Tibial artery (tissue), 4 donors: ENCODE measurements around the gene SHISA3.

Experiments
- DNase-seq, 2 donors: peaks; one replicate each; pipeline ENCODE4 v3.0.0-alpha.2; 2019
- H3K27ac ChIP-seq, 2 donors: fragments of 200-600 bp; sonication (generic) in 1 of 2; 1 replicate in 1 of 2; 2 replicates in 1 of 2; pipeline ENCODE4 v1.5.1; 2018 to 2019; ENCODE audit warnings: mild to moderate bottlenecking in 1 of 2
- H3K27me3 ChIP-seq, 2 donors: fragments of 200-600 bp; sonication (generic) in 1 of 2; one replicate each; pipeline versions ENCODE4 v1.5.1 to v1.6.0; 2016 to 2019
- H3K36me3 ChIP-seq, 3 donors: fragments of 200-600 bp; sonication (generic) in 2 of 3; one replicate each; pipeline ENCODE4 v1.5.1; 2016 to 2019; ENCODE audit warnings: mild to moderate bottlenecking in 2 of 3
- H3K4me1 ChIP-seq, 4 donors: fragments of 200-600 bp; sonication (generic) in 2 of 4; 1 replicate in 3 of 4; 2 replicates in 1 of 4; pipeline ENCODE4 v1.5.1; 2016 to 2019
- H3K4me3 ChIP-seq, 2 donors: fragments of 200-600 bp; sonication (generic) in 1 of 2; 1 replicate in 1 of 2; 2 replicates in 1 of 2; pipeline ENCODE4 v1.5.1; 2018 to 2019; ENCODE audit warnings: mild to moderate bottlenecking in 2 of 2
- H3K9me3 ChIP-seq, 3 donors: fragments of 200-600 bp; sonication (generic) in 1 of 3; one replicate each; pipeline ENCODE4 v1.5.1; 2016 to 2019
- intact Hi-C: fragments of 100-400 bp; cut with DNase I; formaldehyde crosslinking; loops from one replicate; pipeline ENCODE4 v1.15.0; 2023; ENCODE audit warnings: low total_unique reads
- TF ChIP-seq, protein P1 (sequence below), 2 experiments: fragments of 200-600 bp in 1 of 2; fragments of 450-650 bp in 1 of 2; IDR thresholded peaks; one replicate each; pipeline ENCODE4 v1.5.1; 2017 to 2019; ENCODE audit warnings: antibody characterized with exemption in 2 of 2, mild to moderate bottlenecking in 1 of 2, moderate library complexity in 1 of 2

The SHISA3 gene

DNA sequence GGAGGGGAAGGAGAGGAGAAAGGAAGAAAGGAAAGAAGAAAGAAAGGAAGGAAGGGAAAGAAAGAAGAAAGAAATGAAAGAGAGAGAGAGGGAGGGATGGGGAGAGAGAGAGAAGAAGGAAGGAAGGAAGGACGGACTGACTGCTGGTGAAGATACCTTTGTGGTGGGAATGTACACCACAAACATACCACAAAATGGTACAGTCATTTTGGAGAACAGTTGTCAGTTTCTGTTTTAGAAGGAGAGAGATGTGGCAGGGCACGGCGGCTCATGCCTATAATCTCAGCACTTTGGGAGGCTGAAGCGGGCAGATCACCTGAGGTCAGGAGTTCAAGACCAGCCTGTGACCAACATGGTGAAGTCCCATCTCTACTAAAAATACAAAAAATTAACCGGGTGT lies 40.0 kb upstream of the SHISA3 start:
- TF ChIP-seq, protein P1, sequence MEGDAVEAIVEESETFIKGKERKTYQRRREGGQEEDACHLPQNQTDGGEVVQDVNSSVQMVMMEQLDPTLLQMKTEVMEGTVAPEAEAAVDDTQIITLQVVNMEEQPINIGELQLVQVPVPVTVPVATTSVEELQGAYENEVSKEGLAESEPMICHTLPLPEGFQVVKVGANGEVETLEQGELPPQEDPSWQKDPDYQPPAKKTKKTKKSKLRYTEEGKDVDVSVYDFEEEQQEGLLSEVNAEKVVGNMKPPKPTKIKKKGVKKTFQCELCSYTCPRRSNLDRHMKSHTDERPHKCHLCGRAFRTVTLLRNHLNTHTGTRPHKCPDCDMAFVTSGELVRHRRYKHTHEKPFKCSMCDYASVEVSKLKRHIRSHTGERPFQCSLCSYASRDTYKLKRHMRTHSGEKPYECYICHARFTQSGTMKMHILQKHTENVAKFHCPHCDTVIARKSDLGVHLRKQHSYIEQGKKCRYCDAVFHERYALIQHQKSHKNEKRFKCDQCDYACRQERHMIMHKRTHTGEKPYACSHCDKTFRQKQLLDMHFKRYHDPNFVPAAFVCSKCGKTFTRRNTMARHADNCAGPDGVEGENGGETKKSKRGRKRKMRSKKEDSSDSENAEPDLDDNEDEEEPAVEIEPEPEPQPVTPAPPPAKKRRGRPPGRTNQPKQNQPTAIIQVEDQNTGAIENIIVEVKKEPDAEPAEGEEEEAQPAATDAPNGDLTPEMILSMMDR (IDR thresholded peaks at IDR 0.05): no peak
- no peak overlapping the region for H3K27ac ChIP-seq
- intact Hi-C loops: no loop called here
- no peaks in the 10 kb centered on the region for H3K27me3 ChIP-seq
- no peak for DNase-seq
- no peaks in the 10 kb centered on the region for H3K4me1 ChIP-seq
- H3K36me3 ChIP-seq: no peaks in the 10 kb centered on the region
- no peak overlapping the region for H3K4me3 ChIP-seq
- H3K9me3 ChIP-seq: no peaks in the 10 kb centered on the region

DNA sequence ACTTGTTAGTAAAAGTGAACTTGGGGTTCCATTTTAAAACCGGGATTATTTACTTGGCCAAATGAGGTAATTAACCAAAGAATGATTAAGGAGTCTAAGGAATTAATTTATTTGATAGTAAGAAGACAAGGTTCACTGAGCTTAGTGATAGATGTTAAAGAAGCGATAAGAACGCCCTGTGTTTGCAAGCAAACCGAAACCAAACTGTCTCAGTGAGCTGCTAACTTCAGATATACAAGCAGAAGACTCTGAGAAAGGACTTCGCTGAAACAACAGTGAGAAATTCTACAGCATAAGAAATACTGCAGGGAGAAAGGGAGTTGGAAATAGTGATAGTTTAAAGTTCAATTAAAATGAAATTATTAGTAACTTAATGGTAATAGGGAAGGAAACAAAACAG lies 37.6 kb upstream of the SHISA3 start:
- intact Hi-C loops: no loop called here
- H3K27ac ChIP-seq: no peak overlapping the region
- no peak for DNase-seq
- TF ChIP-seq, protein P1 (IDR thresholded peaks at IDR 0.05): no peak
- no peaks in the 10 kb centered on the region for H3K36me3 ChIP-seq
- H3K9me3 ChIP-seq: peaks cover 0 to 4% (median 0%) of the 10 kb centered on the region in 3 donors
- no peaks in the 10 kb centered on the region for H3K27me3 ChIP-seq
- H3K4me1 ChIP-seq: no peaks in the 10 kb centered on the region
- H3K4me3 ChIP-seq: peak overlapping the region in 1 of 2 donors; percentile 1

DNA sequence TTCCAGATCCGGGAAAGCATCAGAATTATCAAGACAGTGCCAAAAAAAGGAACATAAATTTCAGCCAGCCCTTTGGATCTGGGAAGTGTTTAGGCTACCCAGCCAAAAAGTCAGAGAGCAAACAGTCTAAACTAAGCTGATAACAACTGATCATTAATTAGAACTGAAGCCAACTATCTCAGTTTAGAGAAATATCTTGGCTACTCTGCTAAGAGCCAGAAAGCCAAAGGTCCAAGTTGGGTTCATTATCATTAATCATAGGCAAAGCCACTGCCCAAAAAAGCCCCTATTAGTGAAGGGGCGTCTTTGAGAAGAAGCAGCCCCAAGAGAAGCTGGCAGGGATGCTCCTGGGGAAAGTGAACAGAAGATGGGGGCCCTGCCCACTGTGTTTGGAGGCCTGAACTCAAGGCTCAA lies 37.0 kb upstream of the SHISA3 start:
- Histone ChIP-seq H3K27me3 (no peaks in the 10 kb centered on the region), H3K36me3 (no peaks in the 10 kb centered on the region), H3K4me3 (no peak overlapping the region), H3K9me3 (peaks cover 0 to 4% (median 0%) of the 10 kb centered on the region in 3 donors), H3K27ac (no peak overlapping the region), H3K4me1 (no peaks in the 10 kb centered on the region)
- intact Hi-C loops: no loop called here
- TF ChIP-seq, protein P1 (IDR thresholded peaks at IDR 0.05): no peak
- DNase-seq: no peak

DNA sequence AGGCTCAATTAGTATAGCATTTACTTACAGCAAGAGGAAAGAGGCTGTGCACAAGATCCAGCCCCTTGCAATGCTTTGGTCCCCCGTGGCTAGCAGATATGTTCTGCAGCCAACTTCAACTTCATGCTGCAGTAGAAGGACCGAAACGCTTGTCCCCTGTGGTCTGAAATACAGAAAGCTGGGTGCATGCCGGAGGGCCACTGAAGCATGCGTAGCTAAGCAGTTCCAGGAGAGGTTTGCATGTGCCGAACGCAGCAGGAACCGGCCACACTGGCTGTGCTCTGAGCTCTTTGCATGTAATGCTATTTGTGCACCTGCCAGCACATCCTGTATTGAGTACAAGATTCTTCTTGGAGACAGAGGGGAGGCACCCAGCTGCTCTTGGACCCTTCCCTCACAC lies 35.8 kb upstream of the SHISA3 start:
- H3K36me3 ChIP-seq: no peaks in the 10 kb centered on the region
- no peak overlapping the region for H3K4me3 ChIP-seq
- TF ChIP-seq, protein P1 (IDR thresholded peaks at IDR 0.05): no peak
- H3K27ac ChIP-seq: no peak overlapping the region
- no peak for DNase-seq
- H3K9me3 ChIP-seq: peaks cover 0 to 4% (median 0%) of the 10 kb centered on the region in 3 donors
- no peaks in the 10 kb centered on the region for H3K27me3 ChIP-seq
- intact Hi-C loops: no loop called here
- no peaks in the 10 kb centered on the region for H3K4me1 ChIP-seq

DNA sequence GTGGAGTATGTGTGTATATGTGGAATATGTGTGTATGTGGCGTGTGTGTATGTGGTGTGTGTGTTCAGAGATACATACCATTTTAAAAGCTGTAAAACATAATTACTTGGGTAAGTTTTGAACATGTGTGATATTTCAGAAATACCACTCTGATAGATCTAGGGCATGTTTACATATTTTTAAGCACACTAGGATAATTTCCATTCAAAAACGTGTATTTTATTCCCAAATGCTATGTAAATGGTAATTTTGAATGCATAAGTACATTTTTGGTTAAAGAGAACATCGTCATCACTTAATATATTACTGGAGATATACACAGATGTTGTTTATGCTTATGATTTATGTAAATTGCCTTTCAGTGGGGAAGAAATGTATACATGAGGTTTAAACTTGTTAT lies 34.7 kb upstream of the SHISA3 start:
- Histone ChIP-seq H3K36me3 (no peaks in the 10 kb centered on the region), H3K27ac (no peak overlapping the region), H3K4me1 (no peaks in the 10 kb centered on the region), H3K4me3 (no peak overlapping the region), H3K27me3 (no peaks in the 10 kb centered on the region), H3K9me3 (peaks cover 0 to 4% (median 0%) of the 10 kb centered on the region in 3 donors)
- DNase-seq: no peak
- TF ChIP-seq, protein P1 (IDR thresholded peaks at IDR 0.05): no peak
- intact Hi-C loops: no loop called here

DNA sequence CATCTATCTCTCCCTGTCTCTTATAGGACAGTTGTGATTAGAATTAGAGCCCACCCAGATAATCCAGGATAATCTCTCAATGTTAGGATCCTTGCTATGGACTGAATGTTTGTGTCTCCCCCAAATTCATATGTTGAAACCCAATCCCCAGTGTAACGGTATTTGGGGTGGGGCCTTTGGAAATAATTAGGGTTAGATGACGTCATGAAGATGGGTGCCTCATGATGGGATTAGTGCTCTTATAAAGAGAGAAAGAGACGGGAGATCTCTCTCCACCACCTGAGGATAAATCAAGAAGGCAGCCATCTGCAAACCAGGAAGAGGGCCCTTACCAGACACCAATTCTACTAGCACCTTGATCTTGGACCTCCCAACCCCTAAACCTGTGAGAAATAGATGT lies 33.7 kb upstream of the SHISA3 start:
- intact Hi-C loops: no loop called here
- Histone ChIP-seq H3K4me1 (no peaks in the 10 kb centered on the region), H3K4me3 (no peak overlapping the region), H3K36me3 (no peaks in the 10 kb centered on the region), H3K27ac (no peak overlapping the region), H3K27me3 (no peaks in the 10 kb centered on the region), H3K9me3 (peaks cover 0 to 4% (median 0%) of the 10 kb centered on the region in 3 donors)
- TF ChIP-seq, protein P1 (IDR thresholded peaks at IDR 0.05): no peak
- DNase-seq: no peak
